ENCODE data around the gene CACNA1D. TPM values are rescaled to one million over a fixed set of nuclear protein-coding genes. Genes with fewer than 3 reads are reported as not detected.

Gene CACNA1D
- total and polyA plus RNA-seq, 2 donors (not counting 3 experiments of a cell fraction or from before 2014, with no cell fraction given): 0.06 TPM; not detected in 1

- ChIA-PET POLR2A (no interaction called here), CTCF (no interaction called here)
- H3K36me3 ChIP-seq (ENCODE audit: control insufficient read depth in 2 of 2, extremely low read depth in 1 of 2, insufficient read depth in 2 of 2, low read length in 2 of 2): no peaks in the 10 kb centered on the region
- no peak overlapping the region for H2AFZ ChIP-seq (ENCODE audit: low read depth, low read length)
- no peaks in the 10 kb centered on the region for H4K20me1 ChIP-seq (replicated peaks; ENCODE audit: control insufficient read depth, extremely low read depth, insufficient read depth, low read length)
- H3K9me3 ChIP-seq (replicated peaks; ENCODE audit: control insufficient read depth, insufficient read depth, low read length): no peaks in the 10 kb centered on the region
- dilution Hi-C loops (cut with MboI; ENCODE audit: extremely low pct_ligation_motif_present, low sequenced_read_pairs): no loop called here
- H3K79me2 ChIP-seq (ENCODE audit: control insufficient read depth, insufficient read depth, low read length): no peaks in the 10 kb centered on the region
- H3K27ac ChIP-seq (ENCODE audit: insufficient read depth, low read depth, low read length): no peak overlapping the region
- intact Hi-C loops (cut with micrococcal nuclease): no loop called here
- H3K4me1 ChIP-seq (ENCODE audit: control insufficient read depth, extremely low read depth, insufficient read depth, low read length): no peaks in the 10 kb centered on the region
- TF ChIP-seq FOS (IDR thresholded peaks at IDR 0.05; ENCODE audit: borderline replicate concordance, insufficient read depth, low read length): no peak
- no peak for TF ChIP-seq MYC (IDR thresholded peaks at IDR 0.05; ENCODE audit: low read depth, low read length)
- TF ChIP-seq EZH2 (IDR thresholded peaks at IDR 0.05; ENCODE audit: borderline replicate concordance, low read depth, low read length, severe bottlenecking): no peak
- TF ChIP-seq CTCF (IDR thresholded peaks at IDR 0.05; ENCODE audit: extremely low read depth in 1 of 2, insufficient read depth in 1 of 2, low read depth in 1 of 2, low read length in 2 of 2): no peak
- no peak for TF ChIP-seq MAX (IDR thresholded peaks at IDR 0.05; ENCODE audit: insufficient read depth, insufficient read length)
- TF ChIP-seq GATA2 (IDR thresholded peaks at IDR 0.05; ENCODE audit: insufficient read depth, insufficient read length, low read depth, low read length): no peak
- no peak for TF ChIP-seq JUN (IDR thresholded peaks at IDR 0.05; ENCODE audit: borderline replicate concordance, insufficient read depth, insufficient read length, low read depth)
- no peak for TF ChIP-seq POLR2A (IDR thresholded peaks at IDR 0.05; ENCODE audit: low read depth, low read length)
- no peak for TF ChIP-seq POLR2AphosphoS5 (IDR thresholded peaks at IDR 0.05; ENCODE audit: insufficient read depth, low read depth, low read length)
- no peak overlapping the region for H3K9ac ChIP-seq (replicated peaks; ENCODE audit: extremely low read depth, insufficient read depth, low read length)
- H3K9me1 ChIP-seq (replicated peaks; ENCODE audit: control insufficient read depth, extremely low read depth, insufficient read depth, low read length): no peaks in the 10 kb centered on the region
- FAIRE-seq (no peak), DNase-seq (ENCODE audit: low read depth, low spot score) (no peak)
- BruUV-seq (replicated peaks): no TSS peak
- H3K4me3 ChIP-seq (replicated peaks in 1 of 3; ENCODE audit: insufficient read depth in 1 of 3, low read depth in 1 of 3, low read length in 3 of 3): no peak overlapping the region
- no peak overlapping the region for H3K4me2 ChIP-seq (ENCODE audit: insufficient read depth, low read length)
- H3K27me3 ChIP-seq (ENCODE audit: control insufficient read depth in 2 of 2, insufficient read depth in 2 of 2, low read length in 2 of 2): no peaks in the 10 kb centered on the region
These were observed 312.0 kb downstream of the CACNA1D start for GRCh38 chr3:53806182-53807116.
